GM21515 (cell line): ENCODE data around the gene DCBLD2.

ENCODE experiments used
- ATAC-seq: cut with Tn5 transposase; IDR thresholded peaks from one replicate; pipeline ENCODE4 v1.9.1; 2021; ENCODE audit not compliant: unreplicated experiment

Gene DCBLD2

DNA sequence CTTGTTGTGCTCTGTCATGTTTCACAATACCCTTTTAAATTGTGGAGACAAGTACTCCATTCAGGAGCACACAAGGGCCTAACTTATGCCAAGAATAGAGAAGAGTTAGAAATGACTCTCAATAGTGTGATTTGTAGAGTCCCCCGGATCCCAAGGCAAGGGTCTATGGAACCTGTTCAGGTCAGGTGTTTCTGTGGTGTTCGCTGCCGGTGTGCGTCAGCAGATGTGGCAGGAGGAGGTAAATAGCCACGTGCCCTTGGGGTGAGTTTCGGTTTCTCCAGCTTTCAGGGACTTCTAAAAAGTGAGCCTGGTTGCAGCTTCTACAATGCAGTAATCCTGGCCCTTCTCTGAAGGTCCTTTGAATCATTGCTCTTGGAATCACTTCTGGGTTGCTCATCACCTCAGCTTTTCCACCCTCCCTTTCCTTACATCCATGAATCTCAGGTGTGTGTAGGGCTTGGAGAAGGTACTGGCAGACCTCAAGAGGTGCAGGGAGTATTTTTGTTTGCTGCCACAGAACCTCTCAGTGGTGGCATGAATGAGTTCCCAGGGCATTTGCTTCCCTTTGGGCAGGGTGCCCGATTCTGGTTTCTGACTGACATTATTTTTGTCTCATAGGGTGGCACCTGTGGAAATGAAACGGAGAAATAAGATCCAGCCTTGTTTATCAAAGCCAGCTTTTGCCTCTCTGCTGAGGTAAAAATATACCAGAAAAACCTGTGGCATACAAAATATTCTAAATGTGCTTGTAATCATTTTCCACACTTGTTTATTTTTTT is 131.0 kb downstream of the DCBLD2 start:
- no peak for ATAC-seq

DNA sequence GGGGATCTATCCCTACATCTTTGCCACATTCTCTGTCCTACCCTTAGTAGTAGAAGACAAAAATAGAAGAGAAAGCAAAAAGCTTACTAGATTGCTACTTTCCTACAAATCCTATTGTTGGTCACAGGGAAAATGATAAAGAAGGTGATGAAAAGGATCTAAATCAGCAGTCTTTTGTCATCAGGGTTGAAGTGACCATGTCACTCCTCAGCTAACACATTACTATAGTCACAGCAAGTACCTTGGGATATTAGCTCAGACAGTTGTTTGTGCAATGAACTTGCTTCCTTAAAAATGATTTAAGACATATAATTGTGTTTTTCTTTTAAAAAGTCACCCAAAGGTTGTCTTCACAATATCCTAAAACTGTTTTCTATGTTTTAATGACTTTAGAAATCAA is 132.0 kb downstream of the DCBLD2 start:
- ATAC-seq: no peak

DNA sequence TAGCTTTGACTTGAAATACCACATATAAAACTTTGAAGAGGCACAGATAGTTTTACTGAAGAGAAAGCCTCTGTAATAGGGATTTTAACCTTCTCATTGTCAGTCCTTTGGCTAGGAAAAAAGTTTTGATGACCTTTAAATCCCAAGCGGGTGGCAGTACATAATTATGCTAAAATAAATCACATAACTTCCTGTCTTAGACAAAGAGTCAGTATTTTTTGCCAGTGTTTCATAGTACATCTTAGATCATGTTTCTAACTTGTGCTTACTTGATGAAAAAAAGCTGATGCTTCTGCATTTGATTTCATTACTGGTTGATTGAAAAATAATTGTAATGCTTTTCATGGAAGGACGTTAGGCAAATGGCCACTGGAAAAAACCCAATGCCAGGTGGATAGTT is 132.5 kb downstream of the DCBLD2 start:
- ATAC-seq: no peak

DNA sequence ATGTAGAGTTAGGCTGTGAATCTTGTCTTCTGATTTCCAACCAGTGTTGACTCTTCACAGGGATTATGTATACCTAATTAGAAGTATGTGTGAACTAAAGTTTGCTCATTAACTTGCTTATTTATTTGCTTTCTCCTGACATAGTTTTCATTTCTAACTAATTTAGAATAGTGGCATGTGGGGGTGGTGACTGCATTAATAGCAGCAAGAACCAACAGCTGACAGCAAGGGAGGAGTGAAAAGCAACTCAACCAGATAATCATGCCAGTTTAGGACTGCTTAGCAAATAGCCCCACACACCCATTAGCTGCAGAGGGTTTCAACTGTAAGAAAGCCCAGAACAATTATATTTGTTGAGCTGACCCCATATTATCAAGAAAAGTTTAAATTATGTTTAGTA is 134.6 kb downstream of the DCBLD2 start:
- ATAC-seq: no peak

DNA sequence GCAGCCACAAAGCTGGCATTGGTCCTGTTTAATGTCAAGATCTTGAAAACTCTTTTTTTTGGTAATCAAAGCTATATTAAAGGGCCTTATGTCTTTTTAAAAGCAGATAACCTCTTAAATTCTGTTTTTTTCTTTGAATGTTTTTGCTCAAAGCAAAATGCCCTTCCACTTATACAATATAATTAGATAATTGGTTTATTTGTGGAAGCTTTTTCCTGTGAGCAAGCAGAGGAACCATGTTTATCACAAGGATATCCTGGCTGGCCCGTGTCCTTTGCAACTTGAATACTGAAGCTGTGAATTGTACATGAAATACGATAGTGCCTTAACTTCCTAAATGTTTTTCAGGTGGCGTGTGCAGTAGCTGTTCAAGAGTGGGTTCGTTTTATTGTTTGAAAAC is 135.8 kb downstream of the DCBLD2 start:
- ATAC-seq: no peak

DNA sequence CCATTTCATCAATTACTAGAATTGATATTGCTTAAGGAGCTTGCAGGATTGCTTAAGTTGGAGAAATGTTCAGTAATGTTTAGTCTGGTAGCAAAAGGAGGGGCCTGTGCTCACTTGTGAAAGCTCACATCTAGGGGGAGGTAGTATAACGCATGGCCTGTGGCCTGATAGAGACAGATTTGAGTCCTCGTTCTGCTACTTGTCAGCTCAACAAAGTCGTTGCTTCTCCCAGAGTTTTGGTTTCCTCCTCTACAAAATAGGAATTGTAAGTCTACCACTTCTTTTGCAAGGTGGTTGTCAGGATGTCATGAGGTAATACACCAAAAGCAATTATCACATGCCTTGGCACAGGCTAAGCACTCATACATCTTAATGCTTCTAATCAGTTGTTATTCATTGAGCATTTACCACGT is 137.0 kb downstream of the DCBLD2 start:
- no peak for ATAC-seq

DNA sequence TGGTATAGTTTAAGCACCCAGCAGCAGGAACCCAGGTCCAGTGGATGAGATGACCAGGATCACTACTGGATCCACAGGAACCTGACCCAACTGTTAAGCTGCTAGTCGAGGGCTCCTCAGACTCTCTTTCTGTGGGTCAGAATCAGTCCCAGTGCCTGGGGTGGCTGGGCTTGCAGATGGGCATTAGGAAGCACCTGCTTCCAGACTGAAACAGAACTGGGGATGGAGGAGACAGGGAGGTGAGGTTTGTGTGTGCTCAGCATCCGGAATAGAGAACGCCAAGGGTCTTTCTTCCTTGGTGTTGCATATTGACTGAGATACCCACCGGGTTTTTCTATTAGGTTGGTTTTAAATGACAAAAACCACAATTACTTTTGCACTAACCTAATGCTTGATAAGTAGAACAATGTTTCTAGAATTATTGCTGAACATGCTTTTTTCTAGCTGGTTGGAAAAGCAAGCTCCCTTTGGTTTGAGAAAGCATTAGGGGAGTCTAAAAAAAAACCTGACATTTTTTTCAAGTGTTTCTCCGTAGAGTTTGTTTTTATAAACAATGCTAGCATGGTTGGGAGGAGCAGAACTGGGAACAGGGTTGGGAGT is 137.6 kb downstream of the DCBLD2 start:
- ATAC-seq: no peak

DNA sequence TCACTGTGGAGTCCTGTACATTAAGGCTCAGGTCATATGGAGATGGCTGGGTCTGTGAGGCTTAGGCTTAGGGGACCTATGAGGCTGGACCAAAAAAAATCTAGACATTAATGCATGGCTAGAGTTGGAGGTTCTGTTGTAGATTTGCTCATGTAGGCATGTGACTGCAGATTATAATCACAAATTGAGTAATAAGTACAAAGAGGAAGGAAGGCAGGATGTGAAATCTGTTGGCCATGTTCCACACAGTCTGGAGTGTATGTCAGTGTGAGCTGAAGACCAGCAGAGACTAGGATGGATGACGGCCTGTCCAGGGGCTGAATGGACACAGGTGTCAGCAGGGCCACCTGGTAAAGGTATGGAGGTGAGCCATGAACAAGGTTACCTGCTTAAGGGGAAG is 138.4 kb downstream of the DCBLD2 start, which contains the start of gene ST3GAL6:
Gene ST3GAL6 (plus strand): TSS at position 265 of the 400 bp plus-strand sequence. CDS start 5,101 bp downstream, outside the sequence.
- no peak for ATAC-seq

DNA sequence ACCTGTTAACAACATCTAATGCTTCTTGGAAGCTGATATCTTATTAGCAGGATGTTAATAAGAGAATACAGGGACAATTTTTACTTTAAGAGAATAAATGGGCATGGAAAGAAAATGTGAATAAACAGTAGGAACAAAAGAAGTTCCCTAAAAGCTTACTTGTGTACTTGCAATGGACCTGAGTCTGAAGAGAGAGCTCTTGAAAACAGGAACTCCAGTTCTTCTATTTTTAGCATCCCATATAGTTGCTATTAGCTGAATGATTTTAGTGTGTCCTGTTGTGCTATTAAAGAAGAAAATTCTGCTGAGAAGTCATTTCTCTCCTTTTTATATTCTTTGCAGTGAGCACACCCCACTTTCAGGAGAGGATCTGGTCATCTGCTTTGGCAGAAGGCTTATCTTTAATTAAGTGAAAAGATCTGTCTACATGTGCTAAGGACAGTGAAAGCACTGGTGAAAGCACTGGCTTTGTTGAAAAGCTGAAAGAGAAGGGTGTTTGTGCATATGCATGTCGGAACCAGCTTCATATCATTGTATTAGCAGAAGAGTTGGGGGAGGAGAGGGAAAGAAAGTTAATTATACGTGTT is 139.8 kb downstream of the DCBLD2 start:
- ATAC-seq: no peak

DNA sequence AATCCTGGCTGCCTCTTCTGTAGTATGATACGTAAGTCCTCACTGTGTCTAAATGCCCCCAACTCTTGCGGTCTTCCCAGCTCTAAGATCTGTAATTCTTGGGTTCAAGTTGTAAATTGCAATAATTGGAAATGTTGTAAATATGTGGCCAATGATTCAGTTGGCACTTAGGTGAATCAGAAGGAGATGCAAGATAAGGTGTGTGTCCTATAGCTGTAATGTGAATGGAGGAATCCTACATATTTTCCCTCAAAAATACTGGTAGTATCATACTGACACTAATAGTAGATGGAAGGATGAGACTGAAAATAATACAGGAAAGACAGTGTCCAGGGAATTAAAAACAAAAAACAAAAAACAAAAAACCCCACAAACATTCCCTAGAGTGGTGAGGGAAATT is 141.9 kb downstream of the DCBLD2 start:
- ATAC-seq: no peak

DNA sequence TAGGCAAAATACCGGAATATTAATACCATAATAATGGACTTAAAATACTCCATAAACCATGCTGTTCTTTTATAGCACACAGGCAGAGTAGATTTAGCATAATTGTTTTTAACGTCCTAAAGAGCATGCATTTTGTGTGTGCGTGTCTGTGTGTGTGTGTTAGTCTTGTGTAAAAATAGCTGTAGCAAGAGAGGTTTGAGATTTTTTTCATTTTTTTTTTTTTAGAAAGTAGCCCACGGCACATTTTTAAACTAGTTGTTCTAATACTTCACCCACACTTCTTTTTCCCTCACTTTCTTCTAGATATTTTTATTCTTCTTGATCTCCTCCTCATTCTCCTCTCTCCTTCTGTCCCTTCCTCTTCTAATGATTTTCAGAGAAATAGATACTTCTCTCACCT is 145.9 kb downstream of the DCBLD2 start:
- no peak for ATAC-seq

DNA sequence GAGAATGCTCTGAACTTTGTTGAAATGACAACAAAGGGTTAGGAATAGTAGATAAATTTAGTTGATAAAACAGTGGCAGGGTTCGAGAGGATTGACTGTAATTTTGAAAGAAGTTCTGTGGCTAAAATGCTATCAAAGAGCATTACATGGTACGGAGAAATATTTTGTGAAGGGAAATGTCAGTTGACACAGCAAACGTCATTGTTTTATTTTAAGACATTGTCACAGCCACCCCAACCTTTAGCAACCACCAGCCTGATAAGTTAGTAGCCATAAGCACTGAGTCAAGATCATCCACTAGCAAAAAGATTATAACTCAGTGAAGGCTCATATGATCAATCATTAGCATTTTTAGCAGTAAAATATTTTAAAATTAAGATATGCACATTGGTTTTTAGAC is 147.0 kb downstream of the DCBLD2 start:
- no peak for ATAC-seq

DNA sequence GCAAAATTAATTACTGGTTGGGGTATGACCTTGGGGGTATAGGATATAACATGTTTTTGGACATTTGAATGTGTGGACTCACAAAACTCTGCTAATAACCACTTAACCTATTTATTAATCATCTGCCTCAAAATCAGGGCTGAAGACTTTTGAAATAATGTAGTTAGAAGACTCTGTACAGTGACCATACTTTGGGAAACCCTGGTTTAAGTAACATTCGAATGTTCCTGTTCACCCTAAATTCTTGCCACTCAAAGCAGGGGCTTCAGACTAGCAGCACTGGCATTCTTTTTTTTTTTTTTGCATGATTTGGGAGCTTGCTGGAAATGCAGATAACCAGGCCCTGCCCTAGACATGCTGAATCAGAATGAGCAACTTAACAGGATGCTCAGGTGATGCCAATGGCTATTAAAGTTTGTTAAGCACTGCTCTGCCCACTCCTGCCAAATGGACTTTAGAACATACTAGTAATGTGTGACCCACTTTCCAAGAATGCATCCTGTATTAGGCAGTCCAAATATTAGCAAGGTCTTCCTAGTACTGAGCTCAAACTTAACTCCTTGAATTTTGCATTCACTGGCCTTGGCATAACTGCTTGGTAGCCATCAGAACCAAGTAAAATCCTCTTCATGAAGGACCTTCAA is 151.1 kb downstream of the DCBLD2 start:
- no peak for ATAC-seq

DNA sequence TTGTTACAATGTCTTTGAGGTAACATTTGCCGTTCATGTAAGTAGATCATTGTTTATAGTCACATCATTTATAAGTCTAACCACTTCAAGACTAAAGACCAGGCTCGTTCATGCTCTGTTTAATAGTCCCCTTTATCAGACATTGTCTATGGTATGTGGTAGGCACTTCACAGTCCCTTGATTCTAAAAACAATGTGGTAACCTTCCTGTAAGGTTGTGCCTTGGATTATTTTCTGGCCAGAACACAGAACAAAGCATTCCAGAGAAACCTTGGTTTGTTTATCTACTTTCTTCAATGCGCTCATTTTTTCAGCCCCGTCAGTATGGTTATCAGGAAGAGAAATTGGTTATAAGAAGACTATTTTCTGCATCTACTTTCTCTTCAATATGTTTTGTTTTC is 154.6 kb downstream of the DCBLD2 start:
- ATAC-seq: no peak

DNA sequence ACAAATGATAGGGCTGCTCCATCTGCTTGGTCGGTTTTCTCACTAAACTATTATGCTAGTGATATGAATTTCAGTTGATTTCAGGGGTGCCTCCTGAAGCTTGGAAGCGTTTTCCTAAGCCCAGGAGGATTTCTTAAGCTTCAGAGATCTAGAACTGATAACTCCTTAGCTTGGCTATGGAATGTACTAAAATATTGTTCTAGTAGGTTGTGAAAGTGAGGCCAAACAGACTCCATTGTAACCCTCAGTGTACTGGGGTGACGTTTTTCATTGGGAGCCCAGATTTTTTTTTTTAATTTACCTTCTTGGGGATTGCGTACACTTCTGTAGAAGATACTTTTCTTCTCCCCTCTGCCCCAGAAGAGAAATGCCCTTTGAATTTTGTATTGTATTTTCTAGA is 155.4 kb downstream of the DCBLD2 start:
- no peak for ATAC-seq
